GM12873 (cell line): ENCODE results near the gene MEMO1.

Experiments used
- CTCF ChIP-seq: IDR thresholded peaks from 2 replicates; pipeline ENCODE4 v1.5.1; 2012; ENCODE audit warnings: low read depth, mild to moderate bottlenecking, moderate library complexity, low read length, control low read depth; ENCODE audit not compliant: insufficient read depth; ENCODE audit errors: missing control alignments

Gene MEMO1

GRCh38 chr2:31987454-31988220 is 23.2 kb downstream of the MEMO1 start:
- no peak for TF ChIP-seq CTCF

GRCh38 chr2:31986906-31987305 is 23.9 kb downstream of the MEMO1 start:
- TF ChIP-seq CTCF, result no peak

GRCh38 chr2:31983762-31984467 is 26.9 kb downstream of the MEMO1 start:
- TF ChIP-seq CTCF, result no peak

GRCh38 chr2:31980674-31981356 is 30.0 kb downstream of the MEMO1 start:
- TF ChIP-seq CTCF, result peak; percentile 51

GRCh38 chr2:31979956-31980355 is 30.9 kb downstream of the MEMO1 start:
- TF ChIP-seq CTCF, result no peak

- no peak for TF ChIP-seq CTCF
These were observed 31.8 kb downstream of the MEMO1 start for GRCh38 chr2:31979018-31979417.

GRCh38 chr2:31978436-31978835 is 32.4 kb downstream of the MEMO1 start:
- no peak for TF ChIP-seq CTCF
